ENCODE results near the gene PAPPA2.

PAPPA2 gene

GRCh38 chr1:176779992-176780328 is 317.0 kb downstream of the PAPPA2 start:
- DNase-seq (ENCODE audit: extremely low read depth, low read depth), result no peak
- no peak for TF ChIP-seq CTCF (IDR thresholded peaks at IDR 0.05; ENCODE audit: low read depth, low read length)

GRCh38 chr1:176783309-176783708 is 320.3 kb downstream of the PAPPA2 start:
- no peak for TF ChIP-seq CTCF (IDR thresholded peaks at IDR 0.05; ENCODE audit: low read depth, low read length)
- DNase-seq (ENCODE audit: extremely low read depth, low read depth), result no peak

- no peak for TF ChIP-seq CTCF (IDR thresholded peaks at IDR 0.05; ENCODE audit: low read depth, low read length)
- no peak for DNase-seq (ENCODE audit: extremely low read depth, low read depth)
These were observed 322.1 kb downstream of the PAPPA2 start for GRCh38 chr1:176785056-176785455.

GRCh38 chr1:176785791-176786190 is 322.8 kb downstream of the PAPPA2 start:
- no peak for TF ChIP-seq CTCF (IDR thresholded peaks at IDR 0.05; ENCODE audit: low read depth, low read length)
- DNase-seq (ENCODE audit: extremely low read depth, low read depth), result no peak

GRCh38 chr1:176786274-176786673 is 323.3 kb downstream of the PAPPA2 start:
- no peak for DNase-seq (ENCODE audit: extremely low read depth, low read depth)
- no peak for TF ChIP-seq CTCF (IDR thresholded peaks at IDR 0.05; ENCODE audit: low read depth, low read length)

- TF ChIP-seq CTCF (IDR thresholded peaks at IDR 0.05; ENCODE audit: low read depth, low read length), result no peak
- no peak for DNase-seq (ENCODE audit: extremely low read depth, low read depth)
These were observed 326.7 kb downstream of the PAPPA2 start for GRCh38 chr1:176789571-176790090.

- DNase-seq (ENCODE audit: extremely low read depth, low read depth), result no peak
- no peak for TF ChIP-seq CTCF (IDR thresholded peaks at IDR 0.05; ENCODE audit: low read depth, low read length)
These were observed 327.8 kb downstream of the PAPPA2 start for GRCh38 chr1:176790786-176791185.

Data from AG09319 (cell line).